Endothelial cell of umbilical vein (primary cell): ENCODE results near the gene ACOT11. TPM values are rescaled to one million over a fixed set of nuclear protein-coding genes. Genes with fewer than 3 reads are reported as not detected.

Source experiments
- BruUV-seq: library from RNA; stranded (reverse); fragments of 400-500 nt; replicated peaks from 2 replicates; lab custom pipeline; 2021; lab: Mats Ljungman, UMichigan
- CTCF ChIA-PET: fragments of 300-600, 350-600 bp; sonication (Branson Sonifier 250); formaldehyde crosslinking; loops from one replicate; lab custom pipeline; 2021; ENCODE audit warnings: antibody characterized with exemption, inconsistent platforms; lab: Charles Lee
- POLR2A ChIA-PET: fragments of 300-600, 350-600 bp; sonication (Branson Sonifier 250); formaldehyde crosslinking; loops from one replicate; lab custom pipeline; 2021; ENCODE audit warnings: antibody characterized with exemption, inconsistent platforms; lab: Charles Lee
- DNase-seq: peaks from one replicate; pipeline ENCODE4 v3.0.0-alpha.2; 2011; ENCODE audit warnings: low read depth, low spot score
- FAIRE-seq: peaks from 2 replicates; lab custom pipeline; 2011; peaks lifted over from hg19 to GRCh38; lab: Jason Lieb, UNC
- H2AFZ ChIP-seq: 2 replicates; pipeline ENCODE4 v1.6.0; 2012; ENCODE audit warnings: low read depth, low read length, control low read depth, inconsistent platforms
- H3K27ac ChIP-seq: 2 replicates; pipeline ENCODE4 v1.5.1; 2011; ENCODE audit warnings: low read depth, mild to moderate bottlenecking, control low read depth, low read length, moderate library complexity; ENCODE audit not compliant: insufficient read depth
- H3K27me3 ChIP-seq, 2 experiments: 2 replicates each; pipeline versions ENCODE4 v1.6.0 to v1.6.1; 2011; ENCODE audit warnings: low read length in 2 of 2, mixed read lengths in 1 of 2; ENCODE audit not compliant: control insufficient read depth in 2 of 2, insufficient read depth in 2 of 2
- H3K36me3 ChIP-seq, 2 experiments: 2 replicates in 1 of 2; 3 replicates in 1 of 2; pipeline ENCODE4 v1.5.1; 2011; ENCODE audit warnings: low read length in 2 of 2, mild to moderate bottlenecking in 1 of 2, moderate library complexity in 1 of 2; ENCODE audit not compliant: control insufficient read depth in 2 of 2, insufficient read depth in 2 of 2; ENCODE audit errors: extremely low read depth in 1 of 2
- H3K4me1 ChIP-seq: 3 replicates; pipeline ENCODE4 v1.5.1; 2011; ENCODE audit warnings: mild to moderate bottlenecking, low read length; ENCODE audit not compliant: control insufficient read depth, insufficient read depth; ENCODE audit errors: extremely low read depth
- H3K4me2 ChIP-seq: 2 replicates; pipeline ENCODE4 v1.6.1; 2011; ENCODE audit warnings: low read length, control low read depth, mixed read lengths; ENCODE audit not compliant: insufficient read depth
- H3K4me3 ChIP-seq, 3 experiments: fragments of 200-600 bp in 1 of 3; sonication (generic), shearing (Covaris generic) in 1 of 3; replicated peaks in 1 of 3; 2 replicates each; pipeline ENCODE4 v1.5.1; 2011 to 2016; ENCODE audit warnings: control low read depth in 3 of 3, low read length in 3 of 3, mild to moderate bottlenecking in 2 of 3, inconsistent platforms in 1 of 3, low read depth in 1 of 3, moderate library complexity in 1 of 3; ENCODE audit not compliant: insufficient read depth in 1 of 3
- H3K79me2 ChIP-seq: 2 replicates; pipeline ENCODE4 v1.6.0; 2012; ENCODE audit warnings: low read length, inconsistent platforms; ENCODE audit not compliant: control insufficient read depth, insufficient read depth
- H3K9ac ChIP-seq: replicated peaks from 2 replicates; pipeline ENCODE3; 2011; ENCODE audit warnings: low read length, control low read depth; ENCODE audit not compliant: insufficient read depth; ENCODE audit errors: extremely low read depth
- H3K9me1 ChIP-seq: replicated peaks from 3 replicates; pipeline ENCODE4 v1.6.0; 2011; ENCODE audit warnings: mild to moderate bottlenecking, low read length; ENCODE audit not compliant: control insufficient read depth, insufficient read depth; ENCODE audit errors: extremely low read depth
- H3K9me3 ChIP-seq: replicated peaks from 2 replicates; pipeline ENCODE4 v1.5.1; 2012; ENCODE audit warnings: low read length, inconsistent platforms; ENCODE audit not compliant: control insufficient read depth, insufficient read depth
- H4K20me1 ChIP-seq: replicated peaks from 2 replicates; pipeline ENCODE3; 2011; ENCODE audit warnings: mild to moderate bottlenecking, low read length; ENCODE audit not compliant: control insufficient read depth, insufficient read depth; ENCODE audit errors: extremely low read depth
- EZH2 ChIP-seq: IDR thresholded peaks from 2 replicates; pipeline ENCODE4 v1.6.1; 2012; ENCODE audit warnings: borderline replicate concordance, low read depth, mild to moderate bottlenecking, moderate library complexity, low read length, inconsistent platforms; ENCODE audit not compliant: severe bottlenecking
- FOS ChIP-seq: IDR thresholded peaks from 2 replicates; pipeline ENCODE4 v1.6.1; 2011; ENCODE audit warnings: mild to moderate bottlenecking, low read length, moderate library complexity, borderline replicate concordance; ENCODE audit not compliant: insufficient read depth
- GATA2 ChIP-seq: IDR thresholded peaks from 2 replicates; pipeline ENCODE4 v1.7.0; 2011; ENCODE audit warnings: low read depth, mild to moderate bottlenecking, moderate library complexity, mixed read lengths, low read length; ENCODE audit not compliant: insufficient read length, insufficient read depth
- JUN ChIP-seq: IDR thresholded peaks from 2 replicates; pipeline ENCODE4 v1.6.1; 2011; ENCODE audit warnings: borderline replicate concordance, low read depth; ENCODE audit not compliant: insufficient read length, insufficient read depth
- MYC ChIP-seq: IDR thresholded peaks from one replicate; pipeline ENCODE4 v1.6.1; 2011; ENCODE audit warnings: mild to moderate bottlenecking, low read depth, low read length
- POLR2A ChIP-seq: IDR thresholded peaks from 2 replicates; pipeline ENCODE4 v1.6.1; 2012; ENCODE audit warnings: low read depth, mild to moderate bottlenecking, control low read depth, low read length
- POLR2AphosphoS5 ChIP-seq: IDR thresholded peaks from 2 replicates; pipeline ENCODE4 v1.6.1; 2012; ENCODE audit warnings: low read depth, mild to moderate bottlenecking, control low read depth, low read length, moderate library complexity; ENCODE audit not compliant: insufficient read depth
- dilution Hi-C: fragments of 300-500 bp; cut with MboI; formaldehyde crosslinking; loops from one replicate; pipeline ENCODE4 v1.15.0; 2019; ENCODE audit warnings: low sequenced_read_pairs; ENCODE audit not compliant: extremely low pct_ligation_motif_present
- intact Hi-C: fragments of 100-400 bp; cut with micrococcal nuclease; formaldehyde crosslinking; loops from one replicate; pipeline ENCODE4 v1.10.0; 2022
- polyA plus RNA-seq, 4 experiments: library from polyadenylated mRNA; depleted of rRNA in 3 of 4; stranded (reverse) in 3 of 4; unstranded in 1 of 4; fragments of >200 nt; gene quantifications; 2 replicates each; pipeline versions ENCODE4 v1.2.1 to v1.2.3, GENCODE V29; 2011 to 2012; ENCODE audit warnings: missing spikeins in 1 of 4
- total RNA-seq: library from RNA; stranded (reverse); gene quantifications from 2 replicates; pipeline ENCODE4 v1.2.3, GENCODE V29; 2021
- TF ChIP-seq, protein P1 (sequence below): IDR thresholded peaks from 2 replicates; pipeline ENCODE4 v1.6.1; 2011; ENCODE audit not compliant: insufficient read depth, insufficient read length
- TF ChIP-seq, protein P2 (sequence below), 2 donors: IDR thresholded peaks; 1 replicate in 1 of 2; 2 replicates in 1 of 2; pipeline ENCODE4 v1.5.1; 2011; ENCODE audit warnings: low read length in 2 of 2, mild to moderate bottlenecking in 2 of 2, moderate library complexity in 2 of 2, control low read depth in 1 of 2, inconsistent platforms in 1 of 2, low read depth in 1 of 2; ENCODE audit not compliant: insufficient read depth in 1 of 2; ENCODE audit errors: extremely low read depth in 1 of 2

The ACOT11 gene
- total and polyA plus RNA-seq, 2 donors (not counting 3 experiments of a cell fraction or from before 2014, with no cell fraction given), result 4.5 to 5.4 TPM

DNA sequence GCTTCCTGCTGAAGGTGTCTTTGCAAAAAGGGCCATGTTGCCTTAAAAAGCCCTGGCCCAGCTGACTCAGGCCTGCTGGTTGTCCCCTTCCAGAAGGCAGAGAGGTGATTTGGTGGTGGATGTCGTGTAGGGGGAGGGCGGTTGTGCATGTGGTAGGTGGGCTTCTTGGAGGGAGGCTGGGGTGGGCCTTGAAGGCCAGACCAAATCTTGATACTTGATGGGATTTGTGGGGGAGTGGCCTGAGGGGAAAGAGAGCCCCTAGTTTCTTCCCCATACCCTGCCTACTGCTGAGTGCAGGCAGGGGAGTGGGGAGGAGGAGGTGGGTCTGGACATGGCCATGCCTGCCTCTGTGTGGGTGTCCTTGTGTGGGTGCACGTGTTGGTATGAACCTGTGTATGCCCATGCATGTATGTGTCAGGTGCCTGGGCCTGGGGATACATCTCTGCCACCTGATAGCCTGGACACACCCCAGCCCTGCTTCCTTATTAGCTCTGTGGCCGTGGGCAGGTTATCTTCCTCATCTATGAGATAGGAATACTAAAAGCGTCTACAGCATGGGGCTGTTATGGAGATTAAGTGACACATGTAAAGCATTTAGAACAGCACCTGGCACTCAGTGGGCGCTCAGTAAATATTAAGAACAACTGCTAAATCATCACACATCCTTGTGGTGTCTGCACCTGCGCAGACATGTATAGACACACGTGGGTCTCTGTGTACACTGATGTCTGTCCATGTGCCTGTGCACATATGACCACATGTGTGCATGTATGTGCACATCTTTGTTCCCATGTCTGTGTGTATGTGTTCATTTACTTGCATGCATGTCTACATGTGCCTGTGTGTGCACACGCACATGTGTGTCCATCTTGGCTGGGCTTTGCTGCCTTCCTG, 58.3 kb downstream of the ACOT11 start:
- FAIRE-seq, result no peak
- no TSS peak for BruUV-seq
- no peak for DNase-seq
- peaks cover 3% of the 10 kb centered on the region for H3K4me1 ChIP-seq
- intact Hi-C loops (no loop called here), dilution Hi-C loops (no loop called here)
- H2AFZ ChIP-seq, result no peak overlapping the region
- no peaks in the 10 kb centered on the region for H3K36me3 ChIP-seq
- no peaks in the 10 kb centered on the region for H3K79me2 ChIP-seq
- H3K9me1 ChIP-seq, result no peaks in the 10 kb centered on the region
- no peaks in the 10 kb centered on the region for H4K20me1 ChIP-seq
- no peak overlapping the region for H3K4me3 ChIP-seq
- ChIA-PET POLR2A (no interaction called here), CTCF (no interaction called here)
- no peaks in the 10 kb centered on the region for H3K9me3 ChIP-seq
- no peak overlapping the region for H3K4me2 ChIP-seq
- H3K27ac ChIP-seq, result no peak overlapping the region
- H3K27me3 ChIP-seq, result no peaks in the 10 kb centered on the region
- TF ChIP-seq, protein P1, sequence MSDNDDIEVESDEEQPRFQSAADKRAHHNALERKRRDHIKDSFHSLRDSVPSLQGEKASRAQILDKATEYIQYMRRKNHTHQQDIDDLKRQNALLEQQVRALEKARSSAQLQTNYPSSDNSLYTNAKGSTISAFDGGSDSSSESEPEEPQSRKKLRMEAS, result no peak
- TF ChIP-seq GATA2 (no peak), MYC (no peak), FOS (no peak), JUN (no peak), EZH2 (no peak), POLR2A (no peak), POLR2AphosphoS5 (no peak)
- TF ChIP-seq, protein P2, sequence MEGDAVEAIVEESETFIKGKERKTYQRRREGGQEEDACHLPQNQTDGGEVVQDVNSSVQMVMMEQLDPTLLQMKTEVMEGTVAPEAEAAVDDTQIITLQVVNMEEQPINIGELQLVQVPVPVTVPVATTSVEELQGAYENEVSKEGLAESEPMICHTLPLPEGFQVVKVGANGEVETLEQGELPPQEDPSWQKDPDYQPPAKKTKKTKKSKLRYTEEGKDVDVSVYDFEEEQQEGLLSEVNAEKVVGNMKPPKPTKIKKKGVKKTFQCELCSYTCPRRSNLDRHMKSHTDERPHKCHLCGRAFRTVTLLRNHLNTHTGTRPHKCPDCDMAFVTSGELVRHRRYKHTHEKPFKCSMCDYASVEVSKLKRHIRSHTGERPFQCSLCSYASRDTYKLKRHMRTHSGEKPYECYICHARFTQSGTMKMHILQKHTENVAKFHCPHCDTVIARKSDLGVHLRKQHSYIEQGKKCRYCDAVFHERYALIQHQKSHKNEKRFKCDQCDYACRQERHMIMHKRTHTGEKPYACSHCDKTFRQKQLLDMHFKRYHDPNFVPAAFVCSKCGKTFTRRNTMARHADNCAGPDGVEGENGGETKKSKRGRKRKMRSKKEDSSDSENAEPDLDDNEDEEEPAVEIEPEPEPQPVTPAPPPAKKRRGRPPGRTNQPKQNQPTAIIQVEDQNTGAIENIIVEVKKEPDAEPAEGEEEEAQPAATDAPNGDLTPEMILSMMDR (IDR thresholded peaks at IDR 0.05; ENCODE audit: extremely low read depth in 1 of 2, insufficient read depth in 1 of 2, low read depth in 1 of 2, low read length in 2 of 2), result no peak
- no peak overlapping the region for H3K9ac ChIP-seq
